Activated T-cell treated with anti-CD3 and anti-CD28 coated beads, Interleukin-2, amount 50 U/mL, for 4 hours (primary cell): ENCODE results near the gene EHBP1L1. TPM values are rescaled to one million over a fixed set of nuclear protein-coding genes. Genes with fewer than 3 reads are reported as not detected.

Experiments used
- ATAC-seq, 2 donors: fragments of 200-7000 bp; cut with Tn5 transposase; one replicate each; pipeline ENCODE4 v1.10.0; 2021
- DNase-seq: peaks from one replicate; pipeline ENCODE4 v3.0.0-alpha.2; 2020
- H3K27me3 Mint-ChIP-seq: one replicate; pipeline ENCODE4 v1.8.0; 2021; ENCODE audit warnings: low read depth, mixed read lengths
- H3K36me3 Mint-ChIP-seq: one replicate; pipeline ENCODE4 v1.8.0; 2022; ENCODE audit warnings: mixed read lengths; ENCODE audit not compliant: insufficient read depth
- H3K4me1 Mint-ChIP-seq: one replicate; pipeline ENCODE4 v1.8.0; 2021; ENCODE audit warnings: low read depth, mixed read lengths
- H3K4me3 Mint-ChIP-seq: one replicate; pipeline ENCODE4 v1.8.0; 2021; ENCODE audit warnings: mild to moderate bottlenecking, moderate library complexity, mixed read lengths
- H3K9me3 Mint-ChIP-seq: one replicate; pipeline ENCODE4 v1.8.0; 2021; ENCODE audit warnings: mixed read lengths
- total RNA-seq, 3 donors: library from RNA; stranded (reverse); gene quantifications; one replicate each; pipeline ENCODE4 v1.2.1, GENCODE V29; 2021

The EHBP1L1 gene
- total RNA-seq, 3 donors from 2014 or later, result 59.8 to 84.9 (median 80.1) TPM

DNA sequence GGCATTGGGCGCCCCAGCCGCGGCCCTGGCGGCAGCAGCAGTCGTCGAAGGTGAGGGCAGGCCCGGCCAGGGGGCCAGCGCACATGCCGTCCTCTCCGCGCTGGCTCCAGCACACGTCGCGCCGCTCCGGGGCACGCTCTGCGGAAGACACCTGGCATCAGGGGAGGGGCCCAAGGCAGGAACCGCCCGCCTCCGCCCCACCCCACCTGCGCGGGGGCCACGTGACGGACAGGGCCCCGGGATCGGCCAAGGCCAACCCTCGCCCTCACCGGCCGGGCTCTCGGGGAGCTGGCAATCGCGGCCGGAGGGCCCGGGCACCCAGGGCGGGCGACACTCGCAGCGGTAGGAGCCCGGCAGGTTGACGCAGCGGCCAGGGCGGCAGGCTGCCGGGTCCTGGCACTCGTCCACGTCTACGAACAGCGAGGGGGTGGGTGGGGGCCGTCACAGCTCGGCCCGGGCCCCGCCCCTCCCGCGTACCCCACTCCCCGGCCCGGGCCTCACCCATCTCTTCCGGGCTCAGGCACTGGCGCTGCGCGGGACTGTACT, 36.0 kb upstream of the EHBP1L1 start:
- no peaks in the 10 kb centered on the region for H3K9me3 Mint-ChIP-seq

DNA sequence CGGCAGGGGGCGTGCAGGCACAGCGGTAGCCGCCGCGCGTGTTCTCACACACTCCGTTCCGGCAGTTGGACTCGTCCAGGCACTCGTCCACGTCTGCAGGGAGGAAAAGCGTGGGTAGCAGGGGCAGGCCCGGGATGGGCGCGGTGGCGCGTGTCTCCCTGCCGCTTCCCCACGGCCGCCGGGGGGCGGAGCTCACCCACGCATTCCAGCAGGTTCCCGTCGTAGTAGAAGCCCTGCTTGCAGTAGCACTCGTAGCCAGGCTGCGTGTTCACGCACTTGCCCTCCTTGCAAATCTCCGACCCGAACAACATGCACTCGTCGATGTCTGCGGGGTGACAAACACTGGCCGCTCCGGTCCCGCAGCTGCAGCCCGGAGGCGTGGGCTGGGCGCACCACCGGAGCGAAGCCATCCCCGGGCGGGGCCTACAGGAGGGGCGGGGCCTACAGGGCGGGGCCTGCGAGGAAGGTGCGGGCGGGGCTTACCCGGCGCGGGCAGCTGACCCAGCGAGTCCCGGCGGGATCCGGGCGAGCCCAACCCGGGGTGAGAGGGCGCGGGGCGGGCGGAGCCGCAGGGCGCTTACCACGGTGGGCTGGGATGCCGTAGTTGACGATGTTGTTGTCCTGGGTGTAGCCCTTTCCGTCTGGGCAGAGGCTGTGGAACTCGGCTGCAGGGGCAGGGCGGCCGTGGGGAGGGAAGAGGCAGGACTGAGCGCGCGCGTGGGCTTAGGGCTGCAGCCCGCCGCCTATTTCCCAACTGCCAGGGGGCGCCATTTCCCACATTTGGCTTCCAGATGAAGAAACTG, 35.4 kb upstream of the EHBP1L1 start:
- peaks cover 1% of the 10 kb centered on the region for H3K36me3 Mint-ChIP-seq
- ATAC-seq, result peak; percentile 85 to 88
- H3K9me3 Mint-ChIP-seq, result no peaks in the 10 kb centered on the region
- peaks cover 23% of the 10 kb centered on the region for H3K4me1 Mint-ChIP-seq
- H3K4me3 Mint-ChIP-seq, result peak overlapping the region; percentile 81
- DNase-seq, result peak; percentile 85
- no peaks in the 10 kb centered on the region for H3K27me3 Mint-ChIP-seq

More for the DNA sequence above, 36.0 kb upstream of the EHBP1L1 start:
- Mint-ChIP-seq H3K36me3 (peaks cover 1% of the 10 kb centered on the region), H3K4me3 (peak overlapping the region; percentile 81), H3K27me3 (no peaks in the 10 kb centered on the region), H3K4me1 (peaks cover 17% of the 10 kb centered on the region)
- ATAC-seq (peak; percentile 80 to 82), DNase-seq (no peak)

DNA sequence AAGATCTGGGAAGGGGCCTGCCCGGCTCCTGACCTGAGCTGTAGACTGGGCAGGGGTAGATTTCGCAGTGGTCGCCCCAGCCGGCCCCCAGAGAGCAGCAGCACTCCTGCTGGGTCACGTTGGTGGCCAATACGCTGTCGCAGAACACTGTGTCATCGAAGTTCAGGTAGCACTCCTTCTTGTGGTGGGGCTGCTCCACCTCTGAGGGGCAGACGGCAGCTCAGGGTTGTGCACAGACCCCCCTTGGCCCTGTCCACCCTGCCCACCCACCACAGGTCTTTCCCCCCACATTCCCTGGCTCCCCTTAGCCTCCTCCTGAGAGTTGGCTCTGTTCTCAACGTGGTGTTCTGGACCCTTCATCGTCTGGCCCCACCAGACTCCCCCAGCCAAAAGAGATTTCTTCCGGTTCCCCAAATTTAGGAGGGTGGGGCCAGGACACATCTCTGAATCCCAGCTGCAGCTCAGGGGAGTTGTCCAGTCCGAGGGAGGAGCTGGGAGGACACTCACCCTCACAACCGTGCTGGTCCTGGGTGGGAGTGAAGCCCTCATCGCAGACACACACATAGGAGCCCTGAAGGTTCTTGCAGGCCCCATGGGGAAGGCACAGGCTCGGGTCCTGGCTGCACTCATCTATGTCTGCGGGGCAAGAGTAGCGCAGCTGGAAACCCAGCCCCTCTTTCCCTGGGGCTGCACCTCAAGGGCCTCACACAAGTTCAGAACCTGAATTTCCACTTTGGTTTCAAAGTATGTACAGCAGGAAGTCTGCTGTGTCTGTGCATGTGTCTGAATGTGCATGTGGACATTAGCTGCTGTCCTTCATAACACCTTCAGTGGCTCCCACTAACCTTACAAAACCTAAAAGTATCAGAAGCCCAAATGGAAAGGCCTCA, 34.5 kb upstream of the EHBP1L1 start:
- Mint-ChIP-seq H3K4me3 (peak overlapping the region; percentile 81), H3K36me3 (peaks cover 1% of the 10 kb centered on the region), H3K4me1 (peaks cover 30% of the 10 kb centered on the region), H3K9me3 (no peaks in the 10 kb centered on the region), H3K27me3 (no peaks in the 10 kb centered on the region)
- DNase-seq, result no peak
- no peak for ATAC-seq

DNA sequence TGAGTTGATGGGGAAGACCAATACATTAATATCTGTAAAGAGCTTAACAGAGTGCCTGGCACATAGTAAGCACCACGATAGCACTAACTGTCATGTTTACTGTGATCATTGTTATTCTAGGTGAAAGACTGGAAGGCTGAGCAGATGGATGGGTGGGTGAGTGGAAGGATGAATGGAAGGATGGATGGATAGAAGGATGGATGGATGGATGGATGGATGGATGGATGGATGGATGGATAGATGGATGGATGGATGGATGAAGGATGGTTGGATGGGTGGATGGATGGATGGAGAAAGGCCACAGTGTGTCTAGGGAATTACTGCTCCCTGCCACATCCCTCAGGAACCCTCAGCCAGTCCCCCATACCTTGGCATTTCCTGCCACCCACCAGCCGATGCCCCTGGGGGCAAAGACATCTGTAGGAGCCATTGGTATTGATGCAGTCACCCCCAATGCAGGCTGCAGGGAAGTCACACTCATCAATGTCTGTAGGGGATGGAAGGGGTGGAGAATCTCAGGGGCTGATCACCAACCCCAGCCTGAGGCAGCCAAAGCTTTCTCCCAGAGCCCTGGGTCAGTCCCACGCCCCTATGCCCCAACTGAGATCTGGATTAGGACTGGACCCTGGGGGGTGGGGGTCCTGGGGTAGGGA, 33.0 kb upstream of the EHBP1L1 start:
- H3K27me3 Mint-ChIP-seq, result no peaks in the 10 kb centered on the region
- DNase-seq (no peak), ATAC-seq (no peak)
- H3K36me3 Mint-ChIP-seq, result peaks cover 1% of the 10 kb centered on the region
- H3K9me3 Mint-ChIP-seq, result no peaks in the 10 kb centered on the region
- H3K4me3 Mint-ChIP-seq, result no peak overlapping the region
- H3K4me1 Mint-ChIP-seq, result peaks cover 38% of the 10 kb centered on the region

DNA sequence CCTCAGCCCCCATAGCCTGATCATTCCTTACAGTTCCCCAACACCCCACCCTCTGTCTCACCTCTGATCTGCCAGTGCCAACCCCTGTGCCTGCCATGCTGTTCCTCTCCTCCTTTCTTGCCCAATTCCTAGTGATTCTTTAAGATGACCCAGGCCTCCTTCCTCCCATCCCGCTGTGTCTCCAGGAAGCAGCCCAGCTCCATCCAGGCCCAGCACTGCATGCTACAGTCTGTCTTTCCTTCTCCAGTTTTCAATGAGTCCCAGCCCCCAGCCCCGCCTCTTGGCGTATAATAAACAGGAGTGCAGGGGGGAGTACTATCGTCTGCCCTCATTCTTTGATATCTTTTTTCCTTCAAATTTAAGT, 30.0 kb upstream of the EHBP1L1 start:
- H3K4me1 Mint-ChIP-seq, result peaks cover 53% of the 10 kb centered on the region

DNA sequence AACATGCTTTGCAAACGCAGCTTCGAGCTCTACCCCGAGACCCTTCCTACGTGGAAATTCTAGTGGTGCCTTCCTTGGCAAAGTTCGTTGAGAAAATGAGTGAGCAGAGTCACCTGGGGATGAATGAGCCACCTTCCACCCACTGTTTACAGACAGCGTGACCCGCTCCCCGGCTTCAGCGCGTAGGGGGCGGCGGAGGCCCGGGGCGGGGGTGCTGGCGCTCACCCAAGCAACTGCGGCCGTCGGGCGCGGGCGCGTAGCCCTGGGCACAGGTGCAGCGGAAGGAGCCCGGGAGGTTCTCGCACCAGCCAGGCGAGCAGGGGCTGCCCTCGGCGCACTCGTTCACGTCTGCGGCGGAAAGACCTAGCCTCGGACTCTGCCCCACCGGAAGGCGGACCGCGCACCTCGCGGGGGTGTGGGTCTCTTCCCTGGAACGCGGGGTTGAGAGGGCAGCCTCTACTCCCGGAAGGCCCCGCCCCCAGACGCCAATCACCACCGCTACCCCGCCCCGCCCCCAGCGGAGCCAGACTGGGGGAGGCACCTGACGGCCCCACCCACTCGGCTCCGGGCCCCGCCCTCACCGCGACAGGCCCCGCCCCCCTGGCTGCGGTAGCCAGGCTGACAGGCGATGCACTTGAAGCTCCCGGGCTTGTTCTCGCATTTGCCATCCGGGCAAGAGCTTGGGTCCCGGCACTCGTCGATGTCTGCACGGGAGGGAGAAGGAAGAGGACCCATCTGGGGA, 29.5 kb upstream of the EHBP1L1 start:
- no peaks in the 10 kb centered on the region for H3K27me3 Mint-ChIP-seq
- peak; percentile 100 for DNase-seq
- ATAC-seq, result peak; percentile 85 to 86
- H3K9me3 Mint-ChIP-seq, result no peaks in the 10 kb centered on the region
- peaks cover 4% of the 10 kb centered on the region for H3K36me3 Mint-ChIP-seq
- H3K4me3 Mint-ChIP-seq, result peak overlapping the region; percentile 53
- H3K4me1 Mint-ChIP-seq, result peaks cover 52% of the 10 kb centered on the region

More for the DNA sequence above, 30.0 kb upstream of the EHBP1L1 start:
- H3K4me3 Mint-ChIP-seq, result peak overlapping the region; percentile 53
- peaks cover 2% of the 10 kb centered on the region for H3K36me3 Mint-ChIP-seq
- H3K27me3 Mint-ChIP-seq, result no peaks in the 10 kb centered on the region
- DNase-seq (no peak), ATAC-seq (peak in 1 of 2 donors; percentile 0)
- H3K9me3 Mint-ChIP-seq, result no peaks in the 10 kb centered on the region

DNA sequence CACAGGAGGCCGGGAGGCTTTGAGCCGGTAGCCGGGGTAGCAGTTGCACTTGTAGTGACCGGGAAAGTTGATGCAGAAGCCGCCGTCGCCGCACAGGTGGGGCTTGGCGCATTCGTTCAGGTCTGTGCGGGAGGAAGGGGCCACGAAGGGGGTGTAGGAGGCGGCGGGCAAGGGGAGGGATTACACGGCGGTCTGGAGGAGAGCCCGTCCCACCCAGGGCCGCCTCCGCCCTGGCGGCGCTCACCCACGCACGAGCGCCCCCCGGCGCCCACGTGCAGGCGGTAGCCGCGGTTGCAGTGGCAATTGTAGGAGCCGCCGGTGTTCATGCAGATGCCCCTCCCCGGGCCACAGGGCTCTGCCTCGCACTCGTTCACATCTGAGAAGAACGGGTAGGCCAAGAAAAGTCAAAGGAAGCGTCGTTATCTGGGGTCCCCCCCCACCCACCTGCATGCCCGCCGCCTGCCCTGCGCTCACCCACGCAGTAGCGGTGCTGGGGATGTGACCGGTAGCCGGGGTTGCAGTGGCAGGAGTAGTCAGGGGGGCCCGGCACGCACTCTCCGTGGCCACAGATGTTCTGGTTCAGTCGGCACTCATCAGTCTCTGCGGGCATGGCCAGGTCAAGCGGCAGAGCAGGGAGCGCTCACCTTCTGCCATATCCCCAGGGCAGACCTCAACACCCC, 28.3 kb upstream of the EHBP1L1 start:
- H3K36me3 Mint-ChIP-seq, result peaks cover 4% of the 10 kb centered on the region
- no peak for ATAC-seq
- no peaks in the 10 kb centered on the region for H3K9me3 Mint-ChIP-seq
- H3K4me1 Mint-ChIP-seq, result peaks cover 60% of the 10 kb centered on the region
- no peaks in the 10 kb centered on the region for H3K27me3 Mint-ChIP-seq
- no peak overlapping the region for H3K4me3 Mint-ChIP-seq
- DNase-seq, result no peak

DNA sequence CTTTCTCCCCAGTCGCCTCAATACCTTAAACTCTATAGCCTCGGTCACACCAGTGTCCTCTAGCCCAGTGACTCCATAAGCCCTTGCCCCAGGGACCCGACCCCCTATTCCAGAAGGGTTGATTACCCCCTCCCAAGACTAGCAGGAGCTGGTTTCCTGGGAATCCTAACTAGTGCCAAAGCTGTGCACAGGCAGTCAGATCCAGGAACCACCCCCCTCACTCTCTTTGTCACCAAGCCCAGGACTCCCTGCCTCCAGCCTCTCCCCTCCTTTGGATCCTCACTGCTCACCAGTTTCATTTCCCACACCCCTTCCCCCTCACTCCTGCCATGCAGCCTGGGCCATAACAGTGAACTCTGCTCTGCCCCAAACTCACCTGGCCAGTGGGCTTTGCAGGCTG, 27.5 kb upstream of the EHBP1L1 start:
- Mint-ChIP-seq H3K4me1 (peaks cover 66% of the 10 kb centered on the region), H3K4me3 (peak overlapping the region; percentile 2), H3K36me3 (peaks cover 3% of the 10 kb centered on the region), H3K27me3 (no peaks in the 10 kb centered on the region), H3K9me3 (no peaks in the 10 kb centered on the region)
- no peak for DNase-seq
- ATAC-seq, result no peak

DNA sequence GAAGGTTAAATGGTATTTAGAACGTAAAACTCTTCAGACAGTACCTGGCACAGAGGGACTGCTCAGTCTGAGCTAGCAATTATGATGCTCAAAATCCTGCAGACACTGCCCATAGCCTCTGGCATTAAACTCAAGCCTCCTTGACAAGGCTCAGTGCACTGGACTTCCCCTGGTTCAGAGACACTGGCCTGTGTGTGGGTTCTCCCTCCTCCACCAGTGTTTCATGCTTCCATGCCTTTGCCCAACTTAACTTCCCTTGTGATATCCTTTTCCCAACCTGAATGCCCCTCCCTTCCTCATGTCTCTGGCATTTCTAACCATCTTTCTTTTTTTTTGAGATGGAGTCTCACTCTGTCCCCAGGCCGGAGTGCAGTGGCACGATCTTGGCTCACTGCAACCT, 26.8 kb upstream of the EHBP1L1 start:
- H3K4me3 Mint-ChIP-seq, result no peak overlapping the region
- no peaks in the 10 kb centered on the region for H3K9me3 Mint-ChIP-seq

DNA sequence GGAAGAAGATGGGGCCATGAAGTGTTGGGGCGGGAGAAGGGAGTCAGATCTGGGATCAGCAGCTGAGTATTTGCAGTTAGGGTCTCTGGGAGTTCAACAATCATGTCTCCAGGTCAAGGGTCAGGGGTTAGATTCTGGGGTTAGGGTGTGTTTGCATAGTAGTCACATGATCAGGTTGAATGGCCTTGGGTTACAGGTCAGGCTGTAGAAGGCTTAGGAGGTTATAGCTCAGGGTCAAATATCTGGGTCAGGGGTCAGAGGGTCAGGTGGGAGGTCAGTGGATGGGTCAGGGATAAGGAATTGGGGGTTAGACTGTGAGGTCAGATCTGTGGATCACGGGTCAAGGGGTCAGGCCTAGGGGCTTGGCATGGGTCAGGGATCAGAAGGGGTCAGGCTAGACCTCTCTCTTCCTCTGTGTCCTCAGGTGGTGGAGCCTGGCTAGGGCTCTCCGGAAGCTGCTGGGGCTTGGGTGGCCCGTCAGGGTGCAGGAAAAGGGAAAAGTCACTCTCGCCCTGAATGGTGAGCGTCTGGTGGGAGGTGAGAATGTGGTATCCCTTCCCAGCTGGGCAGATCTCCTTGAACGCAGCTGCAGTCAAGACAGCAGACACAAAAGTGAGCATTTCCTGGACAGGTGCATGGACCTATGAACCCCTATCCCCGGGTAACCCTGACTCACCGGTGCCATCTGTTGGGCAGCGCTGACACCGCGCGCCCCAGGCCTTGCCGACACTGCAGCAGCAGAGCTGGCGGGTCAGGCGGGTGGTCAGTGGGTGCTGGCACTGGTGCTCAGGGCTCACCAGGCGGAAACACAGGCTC, 24.1 kb upstream of the EHBP1L1 start:
- peaks cover 69% of the 10 kb centered on the region for H3K4me1 Mint-ChIP-seq
- H3K4me3 Mint-ChIP-seq, result no peak overlapping the region
- DNase-seq, result peak; percentile 62
- H3K27me3 Mint-ChIP-seq, result no peaks in the 10 kb centered on the region
- ATAC-seq, result peak; percentile 40 to 46
- peaks cover 3% of the 10 kb centered on the region for H3K36me3 Mint-ChIP-seq
- no peaks in the 10 kb centered on the region for H3K9me3 Mint-ChIP-seq

More for the DNA sequence above, 26.8 kb upstream of the EHBP1L1 start:
- no peak for DNase-seq
- Mint-ChIP-seq H3K4me1 (peaks cover 65% of the 10 kb centered on the region), H3K27me3 (no peaks in the 10 kb centered on the region), H3K36me3 (peaks cover 3% of the 10 kb centered on the region)
- no peak for ATAC-seq

DNA sequence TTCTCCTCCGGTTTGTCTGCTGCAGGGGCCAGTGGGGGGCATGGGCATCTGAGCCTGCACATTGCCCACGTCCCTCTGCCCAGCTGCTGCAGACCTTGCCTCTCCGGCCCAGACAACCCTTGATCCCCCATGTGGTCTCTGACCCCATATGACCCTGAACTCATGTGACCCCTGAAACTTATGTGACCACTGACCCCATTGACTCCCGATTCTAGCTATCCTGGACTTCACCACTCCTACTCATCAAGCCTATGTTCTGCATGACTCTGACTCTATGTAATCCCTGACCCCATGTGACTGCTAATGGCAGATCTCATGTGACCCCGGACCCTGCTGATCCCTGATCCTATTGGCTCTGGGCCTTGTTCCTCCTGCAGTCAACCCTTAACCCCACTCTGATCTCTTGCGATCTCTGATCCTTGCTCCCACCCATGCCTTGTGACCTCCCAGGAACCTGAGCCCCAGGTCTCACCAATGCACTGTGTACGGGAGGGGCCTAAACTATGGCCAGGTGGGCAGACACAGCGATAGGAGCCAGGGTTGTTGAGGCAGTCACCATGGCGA, 23.4 kb upstream of the EHBP1L1 start:
- Mint-ChIP-seq H3K4me1 (peaks cover 70% of the 10 kb centered on the region), H3K27me3 (no peaks in the 10 kb centered on the region), H3K9me3 (no peaks in the 10 kb centered on the region), H3K4me3 (no peak overlapping the region), H3K36me3 (peaks cover 3% of the 10 kb centered on the region)
- ATAC-seq, result no peak
- DNase-seq, result no peak

DNA sequence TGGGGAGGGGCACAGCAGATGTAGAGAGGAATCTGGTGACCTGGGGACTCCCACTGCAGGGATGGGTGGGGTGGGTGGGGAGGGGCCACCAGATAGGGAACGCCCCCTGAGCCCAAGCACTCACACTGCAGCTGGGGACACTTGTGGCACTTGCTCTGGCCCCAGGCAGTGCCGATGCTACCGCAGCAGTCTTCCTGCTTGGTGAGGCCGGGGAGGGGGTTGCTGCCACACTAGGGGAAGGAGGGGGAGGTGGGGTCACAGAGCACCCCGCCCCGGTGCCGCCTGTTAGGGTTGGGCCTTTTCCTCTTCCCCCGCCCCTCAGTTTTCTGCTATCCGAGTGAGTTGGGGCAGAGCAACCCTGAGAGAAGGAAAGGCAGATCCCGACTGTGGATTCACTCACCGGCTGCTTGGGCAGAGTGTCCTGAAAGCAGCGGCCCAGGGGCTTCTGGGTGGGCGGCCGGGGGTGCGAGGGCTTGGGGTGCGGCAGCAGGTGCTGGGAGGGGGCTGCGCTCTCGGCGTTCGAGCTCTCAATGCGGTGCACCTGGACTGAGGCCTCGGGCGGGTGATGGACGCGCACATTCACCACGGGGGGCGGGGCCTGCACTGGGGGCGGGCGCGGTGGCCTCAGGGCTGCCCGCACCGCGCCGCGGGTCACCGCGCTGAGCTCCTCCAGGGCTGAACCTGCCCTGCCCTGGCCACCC, 22.4 kb upstream of the EHBP1L1 start:
- DNase-seq (peak; percentile 61), ATAC-seq (peak; percentile 30 to 33)
- peaks cover 64% of the 10 kb centered on the region for H3K4me1 Mint-ChIP-seq
- H3K9me3 Mint-ChIP-seq, result no peaks in the 10 kb centered on the region
- no peak overlapping the region for H3K4me3 Mint-ChIP-seq
- no peaks in the 10 kb centered on the region for H3K27me3 Mint-ChIP-seq
- peaks cover 3% of the 10 kb centered on the region for H3K36me3 Mint-ChIP-seq
